KBM-7 (cell line): ENCODE data around the gene SPECC1L.
A peak's percentile ranks its signal among the peaks of the same experiment; 100 is the strongest.

Source experiments
- DNase-seq: peaks from one replicate; pipeline ENCODE4 v3.0.0-alpha.2; 2015
- in situ Hi-C: fragments of 300-500 bp; cut with MboI; formaldehyde crosslinking; loops from 2 replicates; pipeline ENCODE4 v1.14.3; 2020; ENCODE audit warnings: low sequenced_read_pairs, low pct_unique_long_range_greater_than_20kb, mixed read lengths

Gene SPECC1L

DNA sequence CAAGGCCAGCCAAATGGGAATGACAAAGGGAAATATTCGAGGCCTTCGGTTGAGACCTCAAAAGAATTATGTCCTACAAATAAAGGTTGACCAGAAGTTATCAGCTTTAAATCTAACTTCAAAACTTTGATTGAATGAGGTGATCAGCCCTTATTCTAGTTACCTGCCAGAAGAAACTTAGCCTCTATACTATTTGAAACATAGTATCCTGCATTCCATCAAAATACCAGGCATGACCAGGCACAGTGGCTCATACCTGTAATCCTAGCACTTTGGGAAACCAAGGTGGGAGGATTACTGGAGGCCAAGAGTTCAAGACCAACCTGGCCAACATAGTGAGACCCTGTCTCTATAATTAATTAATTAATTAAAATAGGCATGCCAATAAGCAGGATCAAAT, 112.4 kb downstream of the SPECC1L start:
- in situ Hi-C loops: no loop called here
- no peak for DNase-seq

GRCh38 chr22:24384131-24384530, 113.5 kb downstream of the SPECC1L start:
- no peak for DNase-seq
- in situ Hi-C loops: no loop called here

DNA sequence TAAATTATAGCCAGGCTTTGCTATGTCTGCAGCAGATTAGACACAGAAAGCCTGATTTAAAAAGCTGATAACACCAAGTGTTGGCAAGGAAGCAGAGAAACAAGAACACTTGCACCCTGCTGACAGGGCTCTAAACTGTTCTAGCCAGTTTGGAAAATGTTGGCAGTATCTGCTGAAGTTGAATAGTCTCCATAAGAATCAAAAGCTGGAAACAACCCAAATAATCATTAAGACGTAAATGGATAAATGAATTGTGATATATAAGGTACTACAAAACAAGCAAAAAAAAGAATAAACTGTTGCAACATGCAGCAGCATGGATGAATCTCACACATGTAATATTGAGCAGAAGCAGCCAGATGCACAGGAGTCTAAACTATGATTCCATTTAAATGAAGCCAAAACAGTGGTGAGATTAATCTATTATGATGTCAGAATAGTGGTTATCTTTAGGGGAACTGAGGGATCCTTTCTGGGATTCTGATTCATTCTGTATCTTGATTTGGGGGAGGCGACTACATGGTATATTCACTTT, 116.4 kb downstream of the SPECC1L start:
- in situ Hi-C loops: no loop called here
- DNase-seq: no peak

- DNase-seq: no peak
- in situ Hi-C loops: no loop called here
Measured at GRCh38 chr22:24389680-24390079, 119.0 kb downstream of the SPECC1L start.

GRCh38 chr22:24390156-24390555, 119.5 kb downstream of the SPECC1L start:
- DNase-seq: no peak
- in situ Hi-C loops: no loop called here

GRCh38 chr22:24390576-24390975, 119.9 kb downstream of the SPECC1L start:
- no peak for DNase-seq
- in situ Hi-C loops: no loop called here

- in situ Hi-C loops: no loop called here
- no peak for DNase-seq
Measured at GRCh38 chr22:24391836-24392217, 121.2 kb downstream of the SPECC1L start.

DNA sequence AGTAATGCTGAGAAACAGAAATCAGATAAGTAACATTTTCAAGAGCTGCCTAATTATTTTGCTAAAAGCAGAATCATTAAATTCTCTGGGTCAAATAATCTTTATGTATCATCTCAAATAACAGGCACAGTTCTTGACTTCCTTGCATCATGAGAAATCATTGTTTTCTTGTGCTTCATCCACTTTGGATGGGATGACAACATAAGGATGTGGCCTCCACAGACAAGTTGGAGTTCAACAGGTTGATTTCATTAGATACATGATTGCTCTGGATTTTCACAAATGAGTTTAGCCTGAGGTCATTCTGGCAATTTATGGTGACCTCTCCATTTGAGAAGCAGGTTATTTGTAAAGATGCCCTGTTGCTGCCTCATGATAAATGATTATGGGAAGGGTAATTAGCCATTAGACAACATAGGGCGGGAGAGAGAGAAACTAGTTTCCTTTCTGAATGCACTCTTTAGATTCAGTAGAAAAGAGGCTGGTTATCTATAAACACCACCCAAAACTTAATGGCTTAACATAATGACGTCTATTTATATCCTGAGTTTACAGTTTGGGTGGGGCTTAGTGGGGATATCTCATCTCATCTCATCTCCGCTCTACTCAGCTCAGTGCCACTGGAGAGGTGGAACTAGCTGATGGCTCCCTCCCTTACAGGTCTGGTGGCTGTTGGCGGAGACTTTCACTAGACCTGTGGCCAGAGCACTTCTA, 121.7 kb downstream of the SPECC1L start:
- DNase-seq: no peak
- in situ Hi-C loops: no loop called here

- in situ Hi-C loops: no loop called here
- no peak for DNase-seq
Measured at GRCh38 chr22:24393012-24393559, 122.5 kb downstream of the SPECC1L start.

DNA sequence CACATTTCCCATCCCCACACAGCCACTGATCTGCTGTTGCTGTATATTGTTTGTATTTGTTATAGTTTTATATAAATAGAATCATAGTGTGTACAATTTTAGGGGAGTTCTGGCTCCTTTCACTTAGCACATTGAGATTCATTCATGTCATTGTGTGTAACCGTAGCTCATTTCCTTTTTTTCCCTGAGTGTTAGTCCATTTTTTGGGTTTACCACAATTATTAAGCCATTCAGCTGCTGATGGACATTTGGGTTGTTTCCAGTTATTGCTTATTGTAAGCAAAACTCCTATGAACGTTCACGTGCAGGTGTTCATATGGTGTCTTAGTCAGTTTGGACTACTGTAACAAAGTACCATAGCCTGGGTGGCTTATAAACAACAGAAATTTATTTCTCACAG, 123.2 kb downstream of the SPECC1L start:
- in situ Hi-C loops: no loop called here
- DNase-seq: no peak

- in situ Hi-C loops: no loop called here
Measured at GRCh38 chr22:24394254-24394653, 123.6 kb downstream of the SPECC1L start.

DNA sequence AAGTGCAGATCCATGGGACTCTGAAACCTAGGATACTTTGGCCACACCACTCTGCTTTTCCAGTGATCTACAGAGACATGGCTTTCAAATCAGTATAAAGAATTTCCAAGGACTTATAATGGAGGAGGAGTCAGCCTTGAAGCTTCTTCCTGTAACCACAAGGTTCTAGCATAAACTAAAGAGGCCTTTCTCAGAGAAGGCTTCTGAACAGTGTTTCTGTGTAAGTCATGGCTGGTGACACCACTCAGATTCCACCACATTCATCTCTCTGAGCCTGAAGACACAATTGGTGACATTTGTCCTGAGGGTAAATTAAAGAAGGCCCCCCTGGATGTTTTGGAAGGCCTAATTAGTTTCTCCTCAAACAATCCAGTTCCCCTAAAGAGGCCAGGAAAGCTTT, 127.8 kb downstream of the SPECC1L start:
- in situ Hi-C loops: no loop called here
- no peak for DNase-seq

More at GRCh38 chr22:24394254-24394653, 123.6 kb downstream of the SPECC1L start:
- no peak for DNase-seq

DNA sequence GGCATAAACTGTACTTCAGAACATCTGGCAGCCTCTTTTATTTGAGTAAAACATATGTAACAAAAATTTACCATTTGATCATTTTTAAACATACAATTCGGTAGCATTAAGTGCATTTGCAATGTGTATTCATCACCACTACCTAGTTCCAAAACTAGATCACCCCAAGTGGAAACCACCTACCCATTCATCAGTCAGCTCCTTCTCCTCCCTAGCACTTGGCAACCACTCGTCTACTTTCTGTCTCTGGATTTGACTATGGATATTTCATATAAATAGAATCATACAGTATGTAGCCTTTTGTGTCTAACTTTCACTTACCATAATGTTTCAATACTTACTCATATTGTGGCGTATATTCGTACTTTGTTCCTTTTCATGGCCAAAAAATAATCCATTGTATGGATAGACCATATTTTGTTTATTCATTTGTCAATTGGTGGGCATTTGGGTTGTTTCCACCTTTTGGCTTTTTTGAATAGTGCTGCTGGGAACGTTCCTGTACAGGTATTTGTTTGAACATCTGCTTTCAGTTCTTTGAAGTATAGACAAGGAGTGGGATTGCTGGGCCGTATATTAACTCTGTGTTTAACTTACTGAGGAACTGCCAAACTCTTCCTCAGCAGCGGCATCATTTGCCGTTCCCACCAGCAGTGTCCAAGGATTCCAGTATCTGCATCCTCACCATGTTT, 129.5 kb downstream of the SPECC1L start:
- in situ Hi-C loops: no loop called here
- DNase-seq: no peak

- in situ Hi-C loops: no loop called here
- no peak for DNase-seq
Measured at GRCh38 chr22:24400726-24401596, 130.3 kb downstream of the SPECC1L start.

- in situ Hi-C loops: no loop called here
Measured at GRCh38 chr22:24401931-24402367, 131.3 kb downstream of the SPECC1L start.

DNA sequence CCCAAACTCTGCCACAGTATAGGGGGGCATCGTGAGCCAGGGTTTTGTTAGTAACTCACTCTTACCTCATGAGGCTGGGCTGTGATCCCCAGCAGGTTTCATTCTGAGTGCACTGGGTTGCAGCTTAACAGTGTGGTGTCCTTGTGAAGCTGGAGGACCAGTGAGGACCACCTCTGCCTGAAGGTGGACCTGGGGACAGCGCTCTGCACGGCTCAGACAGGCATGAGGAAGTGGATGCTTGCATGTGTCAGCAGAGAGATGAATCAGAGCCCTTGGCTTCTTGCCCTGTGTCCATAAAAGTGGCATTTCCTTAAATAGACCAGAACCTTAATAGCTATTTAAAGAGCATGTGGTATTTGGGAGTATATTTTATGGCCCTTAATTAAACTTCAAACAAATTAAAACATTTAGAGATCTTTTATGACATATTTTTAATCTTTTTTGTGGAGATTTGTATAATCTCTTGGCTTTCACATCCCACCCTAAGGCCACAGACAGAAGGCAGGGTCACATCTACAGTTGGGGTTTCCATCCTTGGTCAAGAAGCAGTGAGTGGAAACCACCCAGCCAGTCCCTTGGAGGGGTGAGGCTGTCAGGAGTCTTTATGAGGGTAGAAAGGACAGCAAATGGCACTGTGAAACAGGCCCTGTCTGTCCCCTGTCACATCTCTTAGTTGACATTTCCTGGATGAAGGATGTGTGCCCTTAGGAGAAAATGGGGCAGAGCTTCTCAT, 132.0 kb downstream of the SPECC1L start:
- in situ Hi-C loops: no loop called here
- peak; percentile 73 for DNase-seq

More at GRCh38 chr22:24401931-24402367, 131.3 kb downstream of the SPECC1L start:
- DNase-seq: no peak

- no peak for DNase-seq
- in situ Hi-C loops: no loop called here
Measured at GRCh38 chr22:24403346-24403745, 132.7 kb downstream of the SPECC1L start.

DNA sequence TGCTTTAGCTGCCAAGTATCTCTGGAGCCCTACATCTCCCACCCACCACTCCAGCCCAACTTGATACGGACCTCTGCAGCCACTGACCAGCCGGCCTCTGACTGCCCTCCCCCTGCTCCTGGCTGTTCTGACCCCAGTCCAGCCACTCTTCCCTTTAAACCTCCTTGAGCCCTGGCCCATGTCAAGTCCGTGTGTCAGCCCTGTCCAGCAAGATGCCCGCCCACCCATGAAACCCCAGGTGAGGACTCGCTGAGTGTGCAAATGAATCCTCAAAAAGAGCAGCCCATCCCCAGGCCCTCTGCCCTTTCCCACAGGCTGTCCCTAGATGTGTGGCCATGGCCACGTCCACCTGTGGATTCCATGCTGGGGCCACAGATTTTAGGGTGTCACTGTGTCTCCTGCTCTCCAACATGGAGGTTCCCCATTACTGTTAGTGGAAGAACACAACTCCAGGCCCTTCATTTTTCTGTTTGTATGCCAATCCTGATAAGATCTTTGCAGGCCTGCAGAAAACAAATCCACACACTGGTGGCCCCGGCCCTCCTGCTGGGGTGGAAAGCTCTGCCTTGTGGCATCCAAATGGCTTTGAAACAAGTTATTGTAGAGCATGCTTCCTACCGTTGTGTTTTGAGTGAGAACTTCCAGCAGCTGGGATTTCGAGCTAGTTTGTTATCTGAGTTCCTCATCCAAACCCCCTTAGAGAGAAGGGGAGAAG, 134.1 kb downstream of the SPECC1L start:
- in situ Hi-C loops: no loop called here
- no peak for DNase-seq
